Activated B cell treated with CpG ODN at 0.5 μM for 24 hours (primary cell): ENCODE results near the gene CCDC178. TPM values are rescaled to one million over a fixed set of nuclear protein-coding genes. Genes with fewer than 3 reads are reported as not detected.

Experiments used
- ATAC-seq: fragments of 200-7000 bp; cut with Tn5 transposase; one replicate; pipeline ENCODE4 v1.10.0; 2021; ENCODE audit warnings: low read depth, mild to moderate bottlenecking, moderate library complexity
- CTCF ChIA-PET: fragments of 350-600 bp; sonication (Branson Sonifier 250); formaldehyde crosslinking; loops from one replicate; lab custom pipeline; 2021; ENCODE audit warnings: antibody characterized with exemption; lab: Charles Lee
- POLR2A ChIA-PET: fragments of 350-600 bp; sonication (Branson Sonifier 250); formaldehyde crosslinking; loops from one replicate; lab custom pipeline; 2021; ENCODE audit warnings: antibody characterized with exemption; lab: Charles Lee
- DNase-seq: peaks from one replicate; pipeline ENCODE4 v3.0.0; 2022
- H3K27ac Mint-ChIP-seq: one replicate; pipeline ENCODE4 v1.8.0; 2020; ENCODE audit warnings: mixed read lengths
- H3K27me3 Mint-ChIP-seq: one replicate; pipeline ENCODE4 v1.8.0; 2021; ENCODE audit warnings: mixed read lengths
- H3K36me3 Mint-ChIP-seq: one replicate; pipeline ENCODE4 v1.8.0; 2021; ENCODE audit warnings: low read depth, mixed read lengths
- H3K4me1 Mint-ChIP-seq: one replicate; pipeline ENCODE4 v1.8.0; 2021; ENCODE audit warnings: mixed read lengths
- H3K4me3 Mint-ChIP-seq: one replicate; pipeline ENCODE4 v1.8.0; 2020; ENCODE audit warnings: mild to moderate bottlenecking, mixed read lengths
- H3K9me3 Mint-ChIP-seq: one replicate; pipeline ENCODE4 v1.8.0; 2020; ENCODE audit warnings: mixed read lengths
- intact Hi-C: fragments of 100-400 bp; cut with micrococcal nuclease; formaldehyde crosslinking; loops from one replicate; pipeline ENCODE4 v1.15.1; 2024
- total RNA-seq: library from RNA; stranded (reverse); gene quantifications from 2 replicates; pipeline ENCODE4 v1.2.3, GENCODE V29; 2022
- TF ChIP-seq, protein P1 (sequence below): fragments of 200-600 bp; IDR thresholded peaks from one replicate; pipeline ENCODE4 v1.8.0; 2022; ENCODE audit warnings: antibody characterized with exemption, mild to moderate bottlenecking

Gene CCDC178
- total RNA-seq, 1 donor from 2014 or later: not detected

DNA sequence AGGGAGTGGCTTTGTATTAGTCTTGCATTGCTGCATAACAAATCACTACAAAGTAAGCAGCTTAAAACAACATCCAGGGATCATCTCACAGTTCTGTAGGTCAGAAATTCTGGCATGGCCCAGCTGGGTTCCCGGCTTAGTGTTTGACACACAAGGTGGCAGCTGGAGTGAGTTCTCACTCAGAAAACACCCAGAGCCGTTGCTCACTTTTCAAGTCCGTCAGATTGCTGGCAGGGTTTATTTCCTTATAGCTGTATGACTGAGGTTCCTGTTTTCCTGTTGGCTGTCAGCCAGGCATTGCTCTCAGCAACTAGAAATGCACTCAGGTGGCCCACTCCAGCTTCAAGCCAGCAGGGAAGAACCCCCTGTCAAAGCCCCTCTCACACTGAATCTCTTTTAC is 324.1 kb downstream of the CCDC178 start:
- ChIA-PET POLR2A (no interaction called here), CTCF (no interaction called here)
- ATAC-seq (no peak), DNase-seq (no peak)
- H3K4me1 Mint-ChIP-seq: no peaks in the 10 kb centered on the region
- H3K36me3 Mint-ChIP-seq: no peaks in the 10 kb centered on the region
- intact Hi-C loops: no loop called here
- H3K4me3 Mint-ChIP-seq: no peak overlapping the region
- no peaks in the 10 kb centered on the region for H3K27me3 Mint-ChIP-seq
- TF ChIP-seq, protein P1, sequence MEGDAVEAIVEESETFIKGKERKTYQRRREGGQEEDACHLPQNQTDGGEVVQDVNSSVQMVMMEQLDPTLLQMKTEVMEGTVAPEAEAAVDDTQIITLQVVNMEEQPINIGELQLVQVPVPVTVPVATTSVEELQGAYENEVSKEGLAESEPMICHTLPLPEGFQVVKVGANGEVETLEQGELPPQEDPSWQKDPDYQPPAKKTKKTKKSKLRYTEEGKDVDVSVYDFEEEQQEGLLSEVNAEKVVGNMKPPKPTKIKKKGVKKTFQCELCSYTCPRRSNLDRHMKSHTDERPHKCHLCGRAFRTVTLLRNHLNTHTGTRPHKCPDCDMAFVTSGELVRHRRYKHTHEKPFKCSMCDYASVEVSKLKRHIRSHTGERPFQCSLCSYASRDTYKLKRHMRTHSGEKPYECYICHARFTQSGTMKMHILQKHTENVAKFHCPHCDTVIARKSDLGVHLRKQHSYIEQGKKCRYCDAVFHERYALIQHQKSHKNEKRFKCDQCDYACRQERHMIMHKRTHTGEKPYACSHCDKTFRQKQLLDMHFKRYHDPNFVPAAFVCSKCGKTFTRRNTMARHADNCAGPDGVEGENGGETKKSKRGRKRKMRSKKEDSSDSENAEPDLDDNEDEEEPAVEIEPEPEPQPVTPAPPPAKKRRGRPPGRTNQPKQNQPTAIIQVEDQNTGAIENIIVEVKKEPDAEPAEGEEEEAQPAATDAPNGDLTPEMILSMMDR: no peak
- peaks cover 3% of the 10 kb centered on the region for H3K9me3 Mint-ChIP-seq
- H3K27ac Mint-ChIP-seq: no peak overlapping the region

DNA sequence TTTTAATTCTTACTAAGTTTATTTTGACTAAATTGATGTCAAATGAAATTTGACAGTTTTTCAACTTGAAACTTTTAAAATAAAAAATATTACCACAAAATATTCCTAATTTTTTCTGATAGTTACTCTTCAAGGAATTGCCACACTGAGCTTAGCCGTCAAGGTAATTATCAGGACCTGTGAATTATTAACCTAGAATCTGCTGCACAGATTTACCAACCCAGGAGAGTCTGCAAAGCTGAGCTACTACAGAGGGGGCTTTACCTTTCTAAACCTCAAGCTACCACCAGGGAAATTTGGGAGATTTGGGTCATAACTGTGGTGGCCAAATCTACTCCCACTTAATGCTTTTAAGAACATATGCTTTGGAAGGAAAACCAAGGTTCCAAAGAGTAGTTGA is 324.6 kb downstream of the CCDC178 start:
- intact Hi-C loops: no loop called here
- Mint-ChIP-seq H3K27ac (no peak overlapping the region), H3K36me3 (no peaks in the 10 kb centered on the region), H3K27me3 (no peaks in the 10 kb centered on the region), H3K9me3 (peaks cover 3% of the 10 kb centered on the region), H3K4me3 (no peak overlapping the region), H3K4me1 (no peaks in the 10 kb centered on the region)
- TF ChIP-seq, protein P1: no peak
- ChIA-PET CTCF (no interaction called here), POLR2A (no interaction called here)
- DNase-seq (no peak), ATAC-seq (no peak)

DNA sequence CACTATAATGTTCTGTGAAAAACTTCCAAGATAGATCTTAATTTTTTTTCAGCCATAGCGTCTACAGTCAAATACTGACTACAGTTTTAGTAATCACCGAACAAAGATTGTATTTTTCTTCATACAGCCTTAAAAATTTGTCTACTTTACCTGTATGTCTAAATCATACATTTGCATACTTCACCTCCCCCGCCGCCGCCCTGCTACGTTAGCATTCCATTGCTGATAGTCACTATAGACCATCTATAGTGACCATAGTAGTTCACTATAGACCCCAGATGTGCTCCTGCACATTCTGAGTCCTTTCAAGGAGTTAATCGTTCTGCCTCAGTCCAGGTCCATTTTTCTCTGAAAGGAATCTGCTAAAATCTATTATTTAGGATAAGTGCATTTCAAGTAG is 325.0 kb downstream of the CCDC178 start:
- Mint-ChIP-seq H3K9me3 (peaks cover 3% of the 10 kb centered on the region), H3K4me1 (no peaks in the 10 kb centered on the region), H3K27me3 (no peaks in the 10 kb centered on the region), H3K27ac (no peak overlapping the region), H3K36me3 (no peaks in the 10 kb centered on the region), H3K4me3 (no peak overlapping the region)
- CTCF ChIA-PET: no interaction called here
- TF ChIP-seq, protein P1: no peak
- ATAC-seq (no peak), DNase-seq (no peak)
- intact Hi-C loops: no loop called here
- POLR2A ChIA-PET: no interaction called here

DNA sequence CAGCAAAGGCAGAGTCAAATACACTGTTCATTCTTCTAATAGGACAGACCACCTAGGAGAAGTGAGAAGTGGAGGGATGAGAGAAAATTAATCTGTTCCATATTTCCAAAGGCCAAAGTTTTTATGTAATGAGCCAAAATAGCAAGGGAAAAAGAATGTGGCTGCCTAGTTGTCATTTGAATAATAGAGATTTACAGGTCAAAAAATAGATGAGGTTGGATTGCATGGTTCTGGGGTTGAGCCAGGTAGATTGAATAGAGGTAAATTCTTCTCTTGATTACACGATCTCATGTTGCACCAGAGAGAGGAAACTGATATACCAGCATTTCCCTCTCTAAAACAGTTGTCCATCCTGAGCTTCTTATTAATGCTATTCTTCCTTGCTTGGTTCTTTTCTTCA is 325.8 kb downstream of the CCDC178 start:
- TF ChIP-seq, protein P1: no peak
- Mint-ChIP-seq H3K36me3 (no peaks in the 10 kb centered on the region), H3K9me3 (peaks cover 3% of the 10 kb centered on the region), H3K27me3 (no peaks in the 10 kb centered on the region), H3K27ac (no peak overlapping the region), H3K4me1 (no peaks in the 10 kb centered on the region), H3K4me3 (no peak overlapping the region)
- DNase-seq (no peak), ATAC-seq (no peak)
- CTCF ChIA-PET: no interaction called here
- intact Hi-C loops: no loop called here
- POLR2A ChIA-PET: no interaction called here

DNA sequence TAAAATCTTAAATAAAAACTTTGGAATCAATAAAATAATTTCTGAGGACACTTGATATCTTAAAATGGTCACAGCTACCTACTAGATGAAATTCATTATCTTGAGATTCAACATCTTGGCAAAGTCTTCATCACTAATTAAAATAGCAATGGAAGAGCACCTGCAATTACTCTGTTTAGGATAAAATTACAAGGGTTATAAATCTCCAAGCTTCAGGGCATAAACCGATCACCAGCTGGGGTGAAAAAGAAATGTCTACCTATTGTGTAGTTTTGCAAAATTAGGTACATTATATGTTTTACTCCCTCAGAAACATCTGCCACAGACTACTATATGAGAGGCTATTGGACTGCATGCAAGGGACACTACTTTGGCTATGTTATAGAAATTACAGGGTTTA is 327.1 kb downstream of the CCDC178 start:
- ATAC-seq: no peak
- TF ChIP-seq, protein P1: no peak
- no peak overlapping the region for H3K4me3 Mint-ChIP-seq
- peaks cover 2% of the 10 kb centered on the region for H3K27me3 Mint-ChIP-seq
- CTCF ChIA-PET: no interaction called here
- intact Hi-C loops: no loop called here
- no peaks in the 10 kb centered on the region for H3K36me3 Mint-ChIP-seq
- DNase-seq: no peak
- H3K9me3 Mint-ChIP-seq: peaks cover 3% of the 10 kb centered on the region
- no peaks in the 10 kb centered on the region for H3K4me1 Mint-ChIP-seq
- POLR2A ChIA-PET: no interaction called here
- no peak overlapping the region for H3K27ac Mint-ChIP-seq
